ENCODE results near the gene RBMS1.

The RBMS1 gene

DNA sequence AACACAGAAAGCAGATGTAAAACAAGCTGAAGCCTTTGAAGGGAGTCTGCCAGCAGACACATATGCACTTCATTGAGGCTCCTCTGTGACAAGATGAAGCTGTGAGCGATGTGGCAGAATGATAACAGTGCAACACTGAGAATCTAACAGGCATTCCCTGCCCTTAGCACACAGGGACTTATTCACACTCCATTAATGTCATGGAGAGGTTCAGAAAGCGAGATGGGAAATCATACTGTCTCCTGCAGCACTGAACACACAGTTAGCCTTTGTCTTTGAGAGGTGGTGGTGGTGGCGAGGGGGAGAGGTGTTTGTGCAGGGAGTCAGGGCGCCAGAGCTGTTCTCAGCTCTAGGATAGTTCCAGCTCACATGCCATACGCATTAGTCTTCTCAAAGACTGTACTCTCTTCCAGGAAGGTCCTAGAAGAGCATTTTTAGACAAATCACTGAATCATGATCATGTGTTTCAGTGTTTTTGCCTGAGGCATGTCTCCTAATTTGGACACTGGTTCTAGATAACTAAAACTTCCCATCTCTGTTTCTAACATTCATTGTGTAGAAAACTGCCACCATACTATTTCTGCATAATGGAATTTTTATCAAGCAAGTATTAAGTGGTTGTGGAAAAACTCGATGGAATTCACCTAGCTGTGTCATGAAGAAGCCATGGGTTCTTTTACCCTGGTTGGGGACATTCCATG is 200.1 kb downstream of the RBMS1 start:
- no peak for DNase-seq

DNA sequence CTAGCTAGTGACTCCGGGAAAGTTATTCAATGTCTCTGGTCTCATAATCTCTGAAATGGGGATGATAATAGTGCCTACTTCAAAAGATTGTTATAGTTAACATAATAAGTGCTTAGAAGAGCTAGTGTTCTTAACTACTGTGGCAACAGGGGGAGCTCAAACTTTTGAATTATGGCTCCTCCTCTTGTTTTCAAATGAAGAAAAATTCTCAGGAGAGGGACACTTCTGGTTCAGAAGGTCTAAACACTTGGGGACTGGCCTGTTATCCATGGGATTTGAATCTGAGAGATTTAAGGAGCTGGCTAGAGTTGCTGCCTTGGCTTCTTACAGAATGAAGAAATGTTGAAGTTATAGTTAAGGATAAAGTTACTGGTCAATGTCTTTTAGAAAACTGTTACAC is 201.4 kb downstream of the RBMS1 start:
- no peak for DNase-seq

DNA sequence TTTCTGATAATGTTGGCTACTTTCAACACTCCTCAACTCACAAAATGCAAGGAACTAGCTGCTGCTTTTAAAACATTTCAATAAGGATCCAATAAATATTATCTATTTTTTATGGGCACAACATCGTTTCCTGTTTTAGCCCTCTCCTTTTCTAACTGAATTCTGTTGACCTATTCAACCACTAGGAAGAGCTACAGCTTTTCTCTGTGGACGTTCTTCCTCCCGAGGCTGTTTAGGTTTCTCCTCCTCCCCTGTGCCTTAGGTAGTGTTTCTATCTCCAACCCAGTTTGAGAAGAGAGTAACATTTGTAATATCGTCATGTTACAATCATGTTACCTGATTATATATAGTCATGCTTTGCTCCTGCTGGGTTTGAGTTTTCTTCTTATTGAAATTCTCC is 202.2 kb downstream of the RBMS1 start:
- no peak for DNase-seq

DNA sequence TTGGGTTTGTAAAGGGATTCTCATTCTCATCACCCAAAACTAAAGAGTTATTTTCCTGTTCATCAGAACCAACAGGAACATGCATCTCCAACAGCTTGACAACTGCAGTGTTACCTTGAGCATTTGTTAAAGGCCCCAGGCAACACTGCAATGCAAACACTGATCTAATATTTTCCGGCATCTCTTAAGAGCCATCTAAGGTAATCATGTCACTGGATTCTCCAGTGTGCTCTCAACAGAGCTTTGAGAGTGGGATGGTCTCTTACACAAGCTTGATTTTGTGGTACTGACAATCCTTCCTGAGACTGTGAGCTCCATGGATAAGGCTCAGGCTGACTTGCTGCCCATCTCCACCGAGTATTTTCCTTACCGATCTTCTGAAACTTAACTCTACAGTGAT is 203.0 kb downstream of the RBMS1 start:
- no peak for DNase-seq

DNA sequence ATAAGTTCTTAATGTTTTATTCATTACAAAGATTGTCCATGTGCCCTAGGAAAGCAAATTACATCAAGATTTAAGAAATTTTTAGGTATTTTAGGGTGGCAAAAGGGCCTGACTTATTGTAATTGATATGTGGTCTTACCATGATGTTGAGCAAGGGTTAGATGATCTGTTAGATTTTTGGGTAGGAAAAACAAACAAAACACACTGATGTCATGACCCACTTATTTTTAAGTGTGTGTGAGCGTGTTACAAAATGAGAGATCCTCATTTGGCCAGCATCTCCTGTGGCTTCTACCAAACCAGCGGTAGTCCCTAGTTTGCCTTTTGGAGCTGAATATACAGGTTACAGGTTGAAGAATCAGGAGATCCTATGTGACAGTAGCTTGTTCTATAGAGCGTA is 203.8 kb downstream of the RBMS1 start:
- DNase-seq, result no peak

DNA sequence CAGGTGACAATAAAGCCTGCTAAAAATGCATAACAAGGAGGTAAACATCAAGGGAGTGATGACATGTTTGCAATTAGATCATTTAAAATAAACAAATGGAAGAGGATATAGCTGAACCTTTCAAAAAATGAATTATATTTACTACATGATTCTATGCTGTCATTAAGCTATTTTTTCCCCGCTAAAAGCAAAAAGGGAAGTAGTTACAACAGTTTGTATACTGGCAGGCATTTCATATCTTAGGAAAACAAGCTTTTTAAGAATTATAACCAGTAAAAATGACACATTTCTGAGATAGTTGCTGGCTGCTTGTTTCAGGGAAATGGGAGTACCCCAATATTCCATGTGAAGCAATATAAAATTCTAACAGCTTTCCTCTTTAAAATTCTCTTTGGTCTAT is 204.5 kb downstream of the RBMS1 start:
- DNase-seq, result no peak

DNA sequence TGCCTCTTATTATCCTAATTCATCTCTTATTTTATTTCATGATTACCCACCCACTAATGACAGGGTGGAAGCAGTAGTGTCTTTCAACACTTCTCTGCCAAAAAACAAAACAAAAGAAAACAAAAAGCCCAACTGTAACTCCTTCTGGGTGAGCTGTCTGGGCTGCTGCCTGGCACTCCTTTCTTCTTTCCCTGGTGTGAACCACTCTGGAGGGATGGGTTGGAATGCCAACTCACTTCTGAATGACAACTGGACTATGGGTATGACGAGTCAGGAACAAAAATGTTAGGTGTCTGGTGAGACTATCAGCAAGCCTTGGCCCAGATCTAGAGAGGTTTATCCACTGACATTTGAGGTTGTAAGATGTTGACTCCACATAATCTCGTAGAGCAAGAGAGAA is 205.3 kb downstream of the RBMS1 start:
- no peak for DNase-seq

DNA sequence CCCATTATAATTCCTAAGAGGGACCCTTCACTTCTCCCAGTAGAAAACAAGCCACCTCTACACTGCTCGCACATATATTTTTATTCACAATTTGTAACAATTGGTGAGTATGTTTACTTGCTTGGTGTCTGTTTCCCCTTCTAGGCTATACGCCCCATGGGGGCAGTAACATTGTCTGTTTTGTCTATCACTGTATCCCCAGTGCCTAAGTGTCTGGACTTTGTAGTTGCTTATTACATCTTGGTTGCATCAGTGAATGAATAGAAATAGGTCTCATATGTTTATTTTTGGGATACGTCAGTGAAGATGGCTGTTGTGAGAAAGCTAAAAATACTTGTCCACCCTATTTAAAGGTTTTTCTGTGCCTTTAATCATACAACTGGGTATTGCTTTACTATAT is 206.1 kb downstream of the RBMS1 start:
- no peak for DNase-seq

DNA sequence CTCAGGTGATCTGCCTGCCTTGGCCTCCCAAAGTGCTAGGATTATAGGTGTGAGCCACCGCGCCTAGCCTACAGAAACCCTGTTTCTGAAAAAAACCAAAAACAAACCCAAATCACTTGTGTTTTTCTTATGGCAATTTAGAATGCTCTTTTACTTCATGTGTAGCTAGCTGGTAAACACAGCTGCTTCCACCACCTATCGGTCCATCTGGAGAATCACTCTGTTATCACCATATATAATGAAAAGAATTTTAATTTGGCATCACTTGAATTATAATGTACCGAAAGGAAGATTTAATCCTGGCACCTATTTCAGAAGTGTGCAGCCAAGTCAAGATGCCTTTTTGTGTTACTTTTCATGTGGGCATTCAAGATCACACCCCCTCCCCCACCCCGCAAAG is 207.1 kb downstream of the RBMS1 start:
- no peak for DNase-seq

DNA sequence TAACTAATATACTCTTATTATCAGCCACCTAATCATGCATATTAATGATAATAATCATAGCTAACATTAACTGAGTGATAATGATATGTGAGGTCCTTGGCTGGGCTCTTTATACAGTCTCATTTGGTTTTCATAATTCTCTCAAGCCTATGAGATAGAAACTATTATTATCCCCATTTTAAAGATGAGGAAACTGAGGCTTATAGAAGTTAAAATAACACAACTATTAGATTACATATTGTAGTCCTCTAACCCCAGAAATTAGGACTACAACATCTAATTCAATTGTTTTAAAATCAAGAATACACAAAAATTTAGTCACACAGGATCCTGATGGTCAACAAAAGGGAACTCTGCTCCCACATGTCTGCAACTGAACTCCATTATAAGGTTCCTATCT is 209.9 kb downstream of the RBMS1 start:
- DNase-seq, result no peak

DNA sequence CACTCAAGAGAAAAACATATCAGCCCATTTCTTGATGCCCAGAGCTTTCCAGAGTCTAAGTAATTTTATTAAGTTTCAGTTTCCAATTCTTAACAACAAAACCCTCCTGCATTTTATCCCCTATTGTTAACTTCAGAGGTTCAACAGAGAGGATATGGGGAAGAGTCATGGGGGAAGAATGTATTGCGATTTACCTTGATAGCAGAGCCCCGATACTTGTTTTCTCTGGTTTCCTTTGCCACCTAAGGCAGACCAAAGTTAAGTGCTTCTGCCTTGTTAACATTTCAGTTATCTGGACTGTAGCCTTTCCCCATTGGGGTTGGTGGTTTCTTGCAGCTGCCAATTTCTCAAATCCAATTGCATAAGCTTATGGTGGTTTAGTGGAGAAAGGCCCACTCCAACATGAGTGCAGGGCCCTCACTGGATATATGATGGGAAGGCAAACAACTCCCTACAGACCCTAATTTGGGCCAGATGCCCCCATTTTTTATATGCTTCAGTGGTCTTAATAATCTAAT is 211.5 kb downstream of the RBMS1 start:
- DNase-seq, result no peak

DNA sequence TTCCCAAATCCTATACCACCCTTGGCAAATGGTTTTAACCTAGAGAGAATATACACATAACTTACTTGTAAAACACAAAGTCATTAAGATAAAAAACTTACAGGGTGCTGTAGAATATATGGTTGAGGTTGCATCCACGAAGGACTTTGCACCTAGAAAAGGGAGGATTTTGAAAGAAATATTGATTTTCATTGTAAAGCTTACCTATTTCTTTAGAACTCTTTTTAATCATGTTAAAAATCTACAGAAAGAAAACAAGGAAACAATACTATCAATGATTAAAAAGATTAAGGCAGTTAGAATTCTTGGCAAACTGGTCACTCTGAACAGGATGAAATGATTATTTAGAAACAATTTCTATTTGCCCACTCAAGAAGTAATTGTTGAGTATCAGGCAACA is 212.4 kb downstream of the RBMS1 start:
- no peak for DNase-seq

DNA sequence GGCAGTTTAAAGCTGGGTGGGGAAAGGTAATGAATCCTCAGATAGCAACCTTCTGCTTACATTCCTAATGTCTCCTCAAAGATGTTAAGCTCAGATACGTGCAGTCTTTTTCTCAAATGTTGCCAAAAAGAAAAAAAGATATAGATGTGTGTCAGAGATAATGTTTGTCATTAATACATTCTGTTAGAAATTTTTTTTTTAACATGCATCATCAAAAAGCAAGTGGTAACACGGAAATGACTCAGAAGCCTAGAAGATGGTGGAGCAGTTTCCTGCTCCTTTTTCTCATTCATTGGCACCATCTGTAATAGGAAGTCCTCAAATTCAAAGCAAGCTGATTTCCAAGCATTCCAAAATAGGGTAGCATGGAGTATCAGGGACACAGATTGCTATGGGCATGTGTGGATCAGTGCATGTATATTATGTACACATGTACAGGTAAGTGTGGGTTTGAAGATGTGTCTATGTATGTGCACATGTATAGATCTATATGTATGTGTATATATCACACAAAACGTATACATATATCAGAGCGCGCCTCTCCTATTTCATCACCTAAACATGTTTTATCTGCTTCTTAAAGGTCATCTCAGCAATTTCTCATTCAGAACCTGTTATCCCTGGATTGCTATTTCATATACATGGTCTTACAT is 213.7 kb downstream of the RBMS1 start:
- no peak for DNase-seq

DNA sequence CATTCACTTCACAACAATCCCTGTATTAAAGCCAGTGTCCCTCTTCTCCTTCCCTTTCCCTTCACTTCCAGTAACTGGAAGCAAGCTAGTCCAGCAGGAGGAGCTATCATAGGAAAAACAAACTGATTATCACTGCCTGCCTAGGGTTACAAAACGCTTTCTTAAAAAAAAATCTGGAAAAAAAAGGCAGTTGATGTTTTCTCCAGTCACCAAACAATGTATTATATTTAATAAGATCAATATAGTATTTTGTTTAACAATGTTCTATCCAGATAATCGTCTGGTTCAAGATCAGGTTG is 214.8 kb downstream of the RBMS1 start:
- no peak for DNase-seq

DNA sequence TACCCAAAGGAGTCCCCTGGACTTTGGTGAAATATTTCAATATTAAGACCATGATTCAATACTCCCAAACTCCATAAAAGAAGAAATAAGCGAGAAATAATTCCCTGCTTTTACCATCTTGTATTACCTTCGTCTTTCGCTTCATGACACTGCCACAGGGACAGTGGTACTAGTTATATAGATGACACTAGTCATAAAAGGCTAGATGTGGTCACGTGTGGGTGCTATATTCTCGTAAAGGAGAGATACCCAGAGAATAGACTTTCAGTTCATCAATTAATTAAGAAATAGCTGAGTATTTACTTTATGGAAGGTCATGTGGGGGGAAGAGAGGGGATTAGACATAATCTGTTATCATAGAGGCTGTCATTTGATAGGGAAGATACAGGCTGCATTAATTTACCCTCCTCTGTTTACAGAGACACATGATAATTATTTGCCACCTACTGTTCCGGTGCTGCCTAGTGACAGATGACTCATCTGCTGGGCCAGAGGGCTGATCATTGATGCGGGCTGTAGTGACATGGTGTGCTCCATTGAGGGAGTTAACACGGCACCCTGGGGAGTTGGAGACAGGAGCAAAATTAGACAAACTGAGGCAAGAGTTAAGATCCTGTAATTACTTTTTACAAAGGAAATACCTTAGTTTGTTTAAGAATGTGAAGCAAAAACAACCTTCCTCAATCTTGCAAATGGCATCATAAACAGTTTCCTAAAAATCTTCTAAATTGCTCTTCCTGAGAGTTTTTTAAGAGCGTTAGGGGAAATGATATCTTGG is 215.3 kb downstream of the RBMS1 start:
- DNase-seq, result no peak

DNA sequence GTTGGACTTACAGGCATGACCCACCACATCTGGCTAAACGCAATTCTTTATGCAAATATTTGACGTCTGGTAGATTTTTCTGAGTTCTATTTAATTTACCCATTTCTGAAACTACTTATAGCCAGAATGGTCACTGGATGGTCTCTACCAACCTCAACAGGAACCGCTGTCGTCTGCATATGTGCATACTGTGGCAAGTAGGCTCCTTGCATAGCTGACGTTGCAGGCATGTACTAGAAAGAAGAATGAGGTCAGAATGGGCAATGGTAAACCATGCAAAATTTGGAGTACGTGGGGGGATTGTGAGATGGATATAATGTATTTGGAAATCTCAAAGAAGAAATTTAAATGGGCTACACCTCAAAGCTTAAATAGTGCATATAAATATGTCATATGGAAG is 216.5 kb downstream of the RBMS1 start:
- DNase-seq, result no peak

DNA sequence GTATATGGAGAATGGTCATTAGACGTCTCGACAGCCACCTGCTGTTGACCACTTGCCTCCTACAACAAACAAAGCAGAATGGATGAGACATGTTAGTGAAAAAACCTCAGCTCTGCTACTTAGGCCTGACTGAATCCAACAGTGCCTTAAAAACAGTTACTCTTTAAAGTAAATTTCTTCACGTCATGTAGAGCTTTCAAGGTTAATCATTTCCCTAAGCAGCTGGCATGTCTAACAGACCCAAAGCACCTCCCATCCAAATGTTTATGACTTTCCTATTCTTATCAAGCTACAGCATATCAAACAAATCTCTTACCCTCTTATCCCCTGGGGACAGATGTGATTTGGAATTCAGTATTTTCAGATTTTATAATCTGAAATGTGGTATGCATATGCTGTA is 218.0 kb downstream of the RBMS1 start:
- no peak for DNase-seq

DNA sequence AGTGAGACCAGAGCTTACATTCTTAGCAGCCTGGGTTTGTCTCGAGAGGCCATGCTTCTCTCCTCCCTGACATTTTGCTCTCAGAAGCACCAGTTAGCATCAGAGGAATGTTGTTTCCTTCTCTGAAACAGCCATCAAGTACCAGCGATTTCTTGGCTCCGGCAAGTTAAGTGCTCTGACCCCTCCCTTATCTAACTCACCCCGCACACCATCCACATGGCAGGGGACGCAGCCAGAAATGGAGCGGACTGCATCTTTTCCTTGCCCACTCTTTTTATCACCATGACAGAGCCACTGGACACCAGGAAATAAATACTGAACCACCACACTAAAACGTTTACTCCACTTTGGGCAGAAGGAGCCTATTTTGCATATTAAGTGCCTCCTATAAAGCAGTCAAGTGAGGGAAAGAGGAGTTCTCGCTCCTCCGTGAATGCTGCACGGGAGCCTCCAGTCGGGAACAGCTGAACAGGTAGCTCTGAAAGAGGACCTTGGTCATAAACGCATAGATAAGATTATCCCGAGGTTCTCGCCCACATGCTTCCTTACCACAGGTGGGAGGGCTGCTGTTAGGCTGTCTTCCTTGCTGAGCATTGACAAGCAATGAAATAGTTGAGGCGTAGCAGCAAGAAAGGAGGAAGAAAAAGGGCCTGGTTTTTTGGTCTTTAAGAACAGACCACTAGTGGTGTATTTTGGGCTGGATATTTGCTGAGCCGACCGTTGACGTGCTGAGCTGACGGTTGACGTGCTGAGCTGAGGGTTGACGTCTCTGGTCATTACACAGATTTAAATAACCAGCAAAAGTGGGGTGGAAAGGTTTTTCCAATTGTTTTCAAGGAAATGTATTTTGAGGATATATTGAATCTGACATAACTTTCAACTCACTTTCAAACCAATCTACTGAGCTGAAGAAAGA is 222.2 kb downstream of the RBMS1 start:
- DNase-seq, result no peak

DNA sequence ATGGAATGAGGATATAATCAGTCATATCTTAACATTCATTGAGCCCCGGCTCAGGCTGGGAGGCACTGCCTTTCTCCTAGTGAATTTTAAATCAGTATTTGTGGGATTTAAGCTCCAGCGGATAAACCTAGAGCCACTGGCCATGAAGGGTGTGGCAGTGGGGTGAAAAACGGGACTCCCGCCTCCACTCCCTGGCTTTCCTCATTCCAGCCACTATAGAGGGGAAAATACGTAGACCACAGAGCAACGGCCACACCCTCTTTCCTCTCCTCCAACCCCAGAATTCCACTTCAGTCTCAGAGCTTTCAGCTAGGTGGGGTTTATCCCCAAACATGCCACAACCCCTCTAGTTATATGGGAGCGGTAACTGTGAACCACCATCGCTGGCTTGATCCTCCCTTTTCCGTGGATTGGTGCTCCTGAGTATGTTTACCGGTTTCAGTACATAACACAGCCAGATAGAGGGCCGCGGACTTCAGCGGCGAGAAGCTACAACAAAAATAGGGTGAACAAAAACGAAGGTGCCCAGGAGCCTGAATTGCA is 223.0 kb downstream of the RBMS1 start:
- no peak for DNase-seq

DNA sequence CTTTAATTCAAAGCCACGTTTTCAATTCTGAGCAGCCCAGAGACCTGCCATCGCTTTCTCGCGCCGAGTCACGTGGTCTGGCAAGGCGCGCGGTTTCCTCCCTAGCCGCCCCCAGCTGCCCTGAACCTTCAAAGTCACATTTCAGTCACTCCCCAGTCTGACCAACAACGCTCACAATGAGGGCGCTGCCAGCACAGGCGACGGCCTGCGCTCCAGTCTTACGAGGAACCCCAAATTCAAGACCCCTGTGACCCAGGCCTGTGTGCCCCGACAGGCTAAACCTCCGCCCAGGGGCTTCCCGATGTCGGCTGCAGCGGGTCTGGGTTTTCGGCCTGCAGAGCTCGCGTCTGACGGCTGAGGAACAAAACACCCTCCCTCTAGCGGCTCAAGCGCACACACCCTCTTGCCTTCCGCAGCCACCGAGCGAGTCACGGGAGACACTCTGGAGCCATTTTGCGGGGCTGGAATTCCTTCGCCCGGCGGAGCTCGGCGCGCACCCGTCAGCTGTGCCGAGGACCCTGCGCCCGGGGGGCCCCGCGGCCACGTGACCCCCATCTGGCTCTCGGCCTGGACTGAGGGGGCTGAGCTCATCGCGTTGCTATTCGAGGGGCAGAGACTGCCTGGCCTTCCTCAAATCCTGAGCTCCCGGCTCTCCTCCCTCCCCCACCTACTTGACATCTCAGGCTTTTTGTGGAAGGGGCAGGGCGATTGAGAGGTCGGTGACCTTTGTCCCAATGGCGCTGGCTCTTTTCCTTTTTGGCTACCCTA is 223.6 kb downstream of the RBMS1 start:
- peak; percentile 89 for DNase-seq

DNA sequence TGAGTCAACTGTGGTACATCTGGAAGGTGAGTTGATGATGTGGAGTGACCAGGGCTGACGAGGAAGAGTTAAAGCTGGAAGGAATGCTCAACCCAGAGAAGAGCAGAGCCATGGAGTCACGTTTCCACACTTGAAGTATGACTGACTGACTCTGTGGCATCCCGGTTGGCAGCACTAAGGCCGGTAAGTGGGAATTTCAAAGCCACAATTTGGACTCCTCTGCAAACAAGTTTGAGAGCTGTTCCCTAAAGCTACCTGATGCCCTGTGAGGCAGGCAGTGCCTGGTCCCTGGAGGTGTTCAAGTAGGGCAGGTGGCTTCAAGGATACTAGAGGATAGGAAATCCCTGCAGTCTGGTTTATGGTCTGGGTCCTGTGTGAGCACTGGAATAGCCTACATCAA is 224.2 kb downstream of the RBMS1 start:
- peak; percentile 68 for DNase-seq

DNA sequence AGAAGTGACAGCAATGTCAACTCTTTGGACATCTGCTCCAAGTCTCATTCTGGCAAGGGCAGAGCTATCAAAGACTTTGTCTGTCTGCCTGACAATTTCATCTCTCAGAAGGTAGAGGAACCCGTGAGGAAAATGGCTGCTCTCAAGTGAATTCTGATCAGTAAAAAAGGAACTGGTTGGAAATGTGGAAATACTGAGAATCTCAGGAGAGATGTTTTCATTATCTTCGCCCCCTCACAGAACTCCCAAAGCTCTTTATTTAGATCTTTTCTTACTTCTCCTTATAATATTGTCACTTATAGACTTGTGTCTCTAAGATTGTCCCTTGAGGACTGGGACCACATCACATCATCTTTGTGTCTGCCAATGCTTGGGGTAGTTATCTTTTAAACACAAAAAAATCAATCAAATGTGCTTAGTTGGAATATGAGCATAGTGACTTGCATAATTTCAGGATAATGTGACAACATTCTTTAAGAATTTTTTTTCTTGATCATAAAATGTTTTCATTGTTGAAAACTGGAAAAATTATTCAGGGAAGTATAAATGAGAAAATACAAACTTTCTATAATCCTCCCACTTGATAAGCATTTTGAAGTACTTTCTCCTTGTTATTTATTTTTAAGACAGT is 225.3 kb downstream of the RBMS1 start:
- no peak for DNase-seq

Data from NCI-H2171 treated with DMSO at 0.1 percent for 48 hours (cell line).